ENCODE data around the gene KRT6C.
"Not testable (repeated sequence)": the region's sequence is repeated elsewhere in the genome, so short reads cannot be mapped to it uniquely, and the experiment has no call there.

Gene KRT6C

DNA sequence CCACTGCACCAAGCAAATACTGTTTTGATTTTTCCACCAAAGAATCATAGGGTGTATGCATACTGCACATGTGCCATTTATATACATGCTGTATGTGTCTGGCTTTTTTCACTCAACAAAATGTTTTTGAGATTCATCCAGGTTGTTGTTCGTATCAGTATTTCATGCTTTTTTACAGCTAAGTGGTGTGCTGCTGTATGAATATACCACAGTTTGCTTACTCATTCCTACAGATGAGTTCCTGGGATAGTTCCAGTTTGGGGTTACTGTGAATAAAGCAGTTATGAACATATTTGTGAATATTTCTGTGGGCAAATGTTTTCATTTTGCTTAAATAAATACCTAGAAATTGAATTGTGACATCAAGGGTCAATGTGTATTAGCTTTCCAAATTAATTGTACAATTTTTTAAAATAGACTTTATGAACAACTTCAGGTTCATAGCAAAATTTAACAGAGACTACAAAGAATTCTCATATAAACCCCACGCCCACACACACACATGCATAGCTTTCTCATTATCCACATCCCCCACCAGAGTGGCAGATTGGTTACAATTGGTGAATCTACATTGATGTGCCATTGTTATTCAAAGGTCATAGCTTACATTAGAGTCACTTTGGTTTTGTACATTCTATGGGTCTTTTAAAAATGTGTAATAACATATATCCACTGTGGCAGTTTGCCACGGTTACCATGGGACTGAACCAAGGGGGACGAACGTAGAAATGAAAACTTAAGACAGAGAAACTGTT is 26.4 kb upstream of the KRT6C start:
- no peak for DNase-seq (ENCODE audit: low read depth in 2 of 2)

- no peak for DNase-seq (ENCODE audit: low read depth in 2 of 2)
These were observed 25.3 kb upstream of the KRT6C start for GRCh38 chr12:52498946-52499345.

DNA sequence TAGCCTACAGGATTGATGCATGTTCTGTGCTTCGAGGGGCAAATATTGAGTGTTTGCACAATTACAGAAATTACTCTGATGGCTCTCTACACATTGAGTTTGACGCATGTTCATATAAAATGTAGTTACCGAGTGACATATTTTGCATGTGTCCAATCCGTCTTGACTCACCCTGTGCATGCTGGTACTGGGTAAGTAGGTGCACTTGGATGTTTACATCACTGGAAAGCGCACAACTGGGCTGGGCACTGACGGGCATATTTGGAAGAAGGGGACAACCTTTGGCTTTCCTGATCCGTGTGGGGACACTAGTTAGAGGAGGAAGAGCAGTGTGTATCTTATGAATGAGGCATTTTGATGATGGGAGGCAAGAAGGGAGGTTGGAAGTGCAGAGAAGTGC is 24.4 kb upstream of the KRT6C start:
- DNase-seq (ENCODE audit: low read depth in 2 of 2), result no peak

- DNase-seq (ENCODE audit: low read depth in 2 of 2), result no peak
These were observed 23.0 kb upstream of the KRT6C start for GRCh38 chr12:52496590-52497071.

DNA sequence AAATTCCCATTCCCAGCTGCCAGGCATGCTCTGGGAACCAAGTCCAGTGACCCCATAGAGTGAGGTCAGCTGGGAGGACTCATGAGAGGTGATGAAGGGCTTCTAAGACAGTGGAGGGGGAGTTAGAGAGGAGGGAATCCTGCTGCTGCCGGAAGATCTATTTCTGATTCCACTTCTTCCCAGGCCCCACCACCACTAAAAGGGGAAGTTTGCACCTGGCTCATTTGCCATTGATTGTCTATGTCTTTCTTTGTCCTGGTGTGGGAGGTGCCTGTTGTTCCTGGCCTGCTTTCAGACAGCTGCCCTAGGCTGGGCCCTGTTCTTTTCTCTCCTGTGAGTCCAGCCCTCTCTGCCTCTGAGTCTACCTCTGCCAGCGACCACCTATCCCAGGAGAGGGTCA is 22.4 kb upstream of the KRT6C start:
- DNase-seq (ENCODE audit: low read depth in 2 of 2), result no peak

DNA sequence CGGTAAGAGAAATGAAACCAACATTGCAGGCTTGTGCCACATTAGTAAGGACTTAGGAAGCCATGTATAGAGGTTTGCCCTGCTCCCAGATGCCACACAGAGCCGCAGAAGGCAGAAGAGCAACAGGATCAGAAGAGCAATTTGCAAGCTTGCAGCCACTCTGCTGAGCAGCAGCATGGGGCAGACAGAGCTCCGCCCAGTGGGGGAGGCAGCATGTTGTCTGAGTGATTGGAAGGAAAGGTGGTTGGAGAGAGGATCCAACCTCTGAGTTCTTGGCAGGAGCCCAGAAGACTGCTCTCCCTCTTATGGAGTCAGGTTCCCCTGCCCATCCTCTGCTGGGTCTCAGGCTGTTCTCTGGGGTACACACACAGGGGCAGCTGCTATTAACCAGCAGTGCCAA is 21.8 kb upstream of the KRT6C start:
- DNase-seq (ENCODE audit: low read depth in 2 of 2), result no peak

DNA sequence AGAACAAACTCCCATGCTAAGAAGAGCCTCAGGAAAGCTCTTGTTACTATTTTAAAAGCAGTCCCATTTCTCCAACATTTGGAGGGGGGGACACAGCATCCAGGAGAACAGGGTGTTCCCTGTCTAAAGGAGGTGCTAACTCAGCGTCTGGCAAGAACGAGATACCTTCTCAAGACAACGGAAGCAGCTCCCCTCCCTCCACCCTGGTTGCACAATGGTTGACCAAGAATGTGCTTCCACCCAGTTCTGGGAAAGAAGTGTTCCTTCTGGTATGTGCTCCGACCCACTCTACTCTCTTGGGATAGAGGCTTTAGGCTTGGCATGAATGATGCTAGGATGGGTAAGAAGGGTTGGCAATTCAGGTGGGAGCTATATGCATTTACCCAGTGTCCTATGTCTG is 20.9 kb upstream of the KRT6C start:
- DNase-seq (ENCODE audit: low read depth in 2 of 2), result no peak

DNA sequence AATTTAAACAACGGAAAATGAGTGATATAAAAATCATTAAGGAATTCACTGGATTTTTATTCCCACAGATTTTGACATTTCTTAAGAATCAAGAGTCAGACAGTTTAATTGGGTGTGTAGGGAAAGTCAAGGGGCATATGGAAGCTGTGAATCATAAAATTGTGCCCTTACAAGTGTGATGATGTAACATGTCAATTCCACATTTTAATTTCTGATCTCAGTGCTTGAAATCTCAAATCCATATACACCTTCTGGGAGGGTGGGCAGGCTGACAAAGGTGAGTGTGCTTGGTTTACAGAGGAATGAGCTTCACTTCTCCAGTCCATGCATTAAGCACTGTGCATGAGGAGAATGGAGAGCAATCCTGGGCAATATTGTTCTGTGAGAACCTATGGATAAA is 20.5 kb upstream of the KRT6C start:
- no peak for DNase-seq (ENCODE audit: low read depth in 2 of 2)

DNA sequence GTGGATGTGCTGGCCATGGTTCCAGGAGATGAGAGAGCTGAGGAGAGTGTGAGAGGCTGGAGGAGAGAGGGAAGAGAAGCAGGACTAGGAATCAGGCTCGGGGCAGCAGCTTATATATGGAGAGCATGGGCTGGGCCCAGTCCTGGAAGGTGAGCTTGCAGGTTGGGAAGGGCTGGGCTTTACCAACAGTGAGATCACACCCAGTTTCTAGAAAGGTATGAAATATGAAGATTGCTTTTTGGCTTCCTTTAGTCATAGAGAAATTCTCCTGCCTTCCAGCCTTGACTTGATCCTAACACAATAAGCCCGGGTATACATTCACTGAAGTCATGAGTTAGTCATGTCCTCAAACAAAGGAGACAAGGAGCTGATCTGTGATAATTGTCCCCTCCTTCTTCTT is 19.6 kb upstream of the KRT6C start, which contains the start of gene KRT6A:
Gene KRT6A (minus strand): TSS at position 86 of the 400 bp plus-strand sequence. CDS start 69 bp downstream, at position 17.
- DNase-seq (ENCODE audit: low read depth in 2 of 2), result no peak

DNA sequence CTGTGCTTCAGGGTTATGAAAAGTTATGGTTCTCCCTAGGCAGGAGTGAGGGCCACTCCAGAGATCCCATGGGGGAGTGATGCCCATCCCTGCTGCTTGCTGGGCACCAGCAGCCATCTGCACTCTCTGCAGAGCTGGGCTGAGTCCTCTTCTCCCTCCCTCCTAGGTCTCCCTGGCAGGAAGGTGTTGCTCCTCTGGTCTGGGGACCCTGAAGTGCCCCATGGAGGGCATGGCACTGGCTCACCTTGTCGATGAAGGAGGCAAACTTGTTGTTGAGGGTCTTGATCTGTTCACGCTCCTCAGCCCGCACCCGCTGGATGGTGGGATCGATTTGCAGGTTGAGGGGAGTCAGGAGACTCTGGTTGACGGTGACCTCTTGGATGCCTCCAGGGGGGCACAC is 18.8 kb upstream of the KRT6C start:
- DNase-seq (ENCODE audit: low read depth in 2 of 2), result not testable (repeated sequence)

DNA sequence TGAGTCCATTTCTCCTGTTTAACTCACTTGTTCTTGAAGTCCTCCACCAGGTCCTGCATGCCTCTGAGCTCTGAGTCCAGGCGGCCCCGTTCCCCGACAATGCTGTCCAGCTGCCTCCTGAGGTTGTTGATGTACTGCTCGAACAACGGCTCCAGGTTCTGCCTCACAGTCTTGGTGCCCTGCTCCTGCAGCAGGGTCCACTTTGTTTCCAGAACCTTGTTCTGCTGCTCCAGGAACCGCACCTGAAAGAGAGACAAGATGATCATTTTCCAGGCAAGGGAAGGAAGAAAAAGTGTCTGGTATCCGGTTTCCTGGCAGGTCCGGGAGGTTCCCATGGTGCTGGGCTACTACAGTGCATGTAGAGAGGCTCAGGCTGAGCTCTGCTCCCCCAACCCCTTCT is 17.9 kb upstream of the KRT6C start:
- DNase-seq (ENCODE audit: low read depth in 2 of 2), result not testable (repeated sequence)

GRCh38 chr12:52488736-52489135 is 15.1 kb upstream of the KRT6C start:
- no peak for DNase-seq (ENCODE audit: low read depth in 2 of 2)

DNA sequence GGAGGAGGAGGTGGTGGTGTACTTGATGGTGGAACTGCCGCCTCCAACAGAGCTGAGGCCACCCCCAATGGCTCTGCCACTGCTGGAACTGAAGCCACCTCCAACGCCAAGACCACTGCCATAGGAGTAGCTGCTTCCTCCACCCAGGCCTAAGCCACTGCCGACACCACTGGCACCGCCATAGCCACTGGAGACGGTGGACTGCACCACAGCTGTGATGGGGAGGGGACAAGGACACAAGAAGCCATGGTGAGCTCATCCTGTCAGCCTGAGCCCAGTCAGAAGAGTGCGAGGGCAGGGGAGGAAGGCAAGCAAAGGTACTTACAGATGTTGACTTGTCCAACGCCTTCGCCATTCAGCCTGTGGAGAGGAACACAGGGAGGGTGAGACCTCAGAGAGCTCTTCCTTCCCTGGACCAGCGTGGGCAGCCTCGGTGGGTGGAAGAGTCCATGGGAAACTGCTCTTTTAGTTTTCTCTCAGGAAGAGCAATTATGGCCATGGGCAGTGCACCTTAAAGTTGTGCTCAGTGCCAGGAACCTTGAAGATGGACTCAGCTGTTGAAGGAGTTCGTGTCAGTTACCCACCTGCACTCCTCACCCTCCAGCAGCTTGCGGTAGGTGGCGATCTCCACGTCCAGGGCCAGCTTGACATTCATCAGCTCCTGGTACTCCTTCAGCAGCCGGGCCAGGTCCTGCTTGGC is 14.3 kb upstream of the KRT6C start:
- not testable (repeated sequence) for DNase-seq (ENCODE audit: low read depth in 2 of 2)

DNA sequence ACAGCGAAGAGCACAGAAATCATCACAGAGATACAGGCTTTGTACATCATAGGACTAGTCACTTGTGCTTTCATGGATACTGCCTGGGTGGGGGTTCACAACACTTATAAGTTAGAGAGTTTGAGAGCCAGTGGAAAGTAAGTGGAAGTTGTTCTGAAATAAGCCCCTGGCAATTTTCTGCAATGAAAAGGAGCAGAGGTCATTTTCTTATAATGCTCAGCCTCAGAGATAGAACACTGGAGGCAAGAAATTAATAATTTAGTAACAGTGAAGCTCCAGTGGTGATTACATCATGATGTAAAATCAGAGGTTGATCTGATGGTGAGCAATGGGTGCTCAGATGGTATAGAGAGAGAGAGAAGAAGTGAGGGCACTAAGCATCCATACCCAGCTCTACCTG is 13.6 kb upstream of the KRT6C start:
- DNase-seq (ENCODE audit: low read depth in 2 of 2), result no peak

DNA sequence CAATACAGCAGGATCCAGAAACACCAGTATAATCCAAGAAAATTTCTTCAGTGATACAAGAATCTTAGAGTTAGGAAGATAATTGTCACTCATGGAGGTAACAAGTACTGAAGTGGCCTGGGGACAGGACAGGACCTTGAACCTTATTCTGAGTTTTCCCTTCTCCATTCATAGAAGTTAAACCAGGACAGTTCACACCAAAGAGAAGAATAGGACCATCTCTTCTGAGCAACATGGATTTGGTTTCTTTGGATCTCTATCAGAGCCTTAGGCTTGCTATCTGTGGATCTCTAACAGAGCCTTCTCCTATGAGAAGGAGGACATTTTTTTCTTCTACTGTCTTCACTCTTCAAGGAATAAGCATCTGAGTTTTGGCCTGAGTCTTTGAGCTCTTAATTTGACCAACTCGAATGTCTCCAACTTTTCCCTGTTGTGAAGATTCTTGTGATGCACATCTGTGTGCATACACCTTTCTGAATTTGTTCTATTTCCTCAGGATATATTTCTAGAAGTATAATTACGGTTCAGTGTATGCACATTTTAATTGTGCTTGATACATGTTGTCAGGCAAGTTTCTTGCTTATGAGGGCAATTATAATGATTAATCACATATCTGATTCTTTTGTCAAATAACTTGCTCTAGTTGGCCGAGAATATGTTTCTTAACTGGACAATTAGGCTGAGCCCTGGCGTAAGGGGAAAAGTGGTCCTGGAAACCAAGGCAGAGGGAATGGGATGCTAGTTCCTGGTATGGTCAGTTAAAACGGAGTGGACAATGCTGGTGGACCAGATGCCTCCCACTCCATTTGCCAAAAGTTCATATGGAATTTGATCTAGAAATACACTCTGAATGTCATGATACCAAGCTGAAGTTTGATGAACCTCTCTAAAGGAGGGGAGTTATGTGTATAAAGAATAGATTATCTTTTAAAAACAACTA is 12.8 kb upstream of the KRT6C start:
- no peak for DNase-seq (ENCODE audit: low read depth in 2 of 2)

GRCh38 chr12:52480073-52480472 is 6.5 kb upstream of the KRT6C start:
- DNase-seq (ENCODE audit: low read depth in 2 of 2), result no peak

- no peak for DNase-seq (ENCODE audit: low read depth in 2 of 2)
These were observed 4.0 kb upstream of the KRT6C start for GRCh38 chr12:52477651-52478050.

GRCh38 chr12:52474212-52474611 is 607 bp upstream of the KRT6C start:
- no peak for DNase-seq (ENCODE audit: low read depth in 2 of 2)

- DNase-seq (ENCODE audit: low read depth in 2 of 2), result no peak
These were observed 3.8 kb downstream of the KRT6C start for GRCh38 chr12:52469853-52470252.

DNA sequence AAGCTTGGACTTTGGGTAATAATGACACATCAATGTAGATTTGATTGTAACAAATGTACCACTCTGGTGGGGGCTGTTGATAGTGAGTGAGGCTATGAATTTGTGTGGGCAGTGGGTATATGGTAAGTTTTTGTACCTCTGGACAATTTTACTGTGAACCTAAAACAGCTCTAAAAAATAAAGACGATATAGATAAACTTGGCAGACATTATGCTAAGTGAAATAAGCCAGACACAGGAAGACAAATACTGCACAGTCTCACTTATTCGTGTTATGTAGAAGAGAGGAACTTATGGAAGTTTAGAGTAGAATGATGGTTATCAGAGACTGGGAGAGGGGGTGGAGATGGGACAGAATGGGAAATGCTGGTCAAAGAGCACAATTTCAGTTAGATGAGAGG is 8.7 kb downstream of the KRT6C start:
- DNase-seq (ENCODE audit: low read depth in 2 of 2), result no peak

GRCh38 chr12:52461693-52462092 is 11.9 kb downstream of the KRT6C start:
- DNase-seq (ENCODE audit: low read depth in 2 of 2), result no peak

- DNase-seq (ENCODE audit: low read depth in 2 of 2), result no peak
These were observed 14.7 kb downstream of the KRT6C start for GRCh38 chr12:52458861-52459260.

Measured in stimulated activated CD8-positive, alpha-beta memory T cell treated with anti-CD3 and anti-CD28 coated beads, Interleukin-15, amount 100 ng/mL, for 48 hours (primary cell).